Measurements from ENCODE around the gene TBC1D3B.
"Not testable (repeated sequence)": the region's sequence is repeated elsewhere in the genome, so short reads cannot be mapped to it uniquely, and the experiment has no call there.

TBC1D3B gene

GRCh38 chr17:36198831-36199465 is 22.5 kb upstream of the TBC1D3B start:
- FAIRE-seq = no peak

- no peak for FAIRE-seq
Measured at GRCh38 chr17:36197387-36197703, 20.9 kb upstream of the TBC1D3B start.

GRCh38 chr17:36196131-36196486 is 19.7 kb upstream of the TBC1D3B start:
- FAIRE-seq = no peak

DNA sequence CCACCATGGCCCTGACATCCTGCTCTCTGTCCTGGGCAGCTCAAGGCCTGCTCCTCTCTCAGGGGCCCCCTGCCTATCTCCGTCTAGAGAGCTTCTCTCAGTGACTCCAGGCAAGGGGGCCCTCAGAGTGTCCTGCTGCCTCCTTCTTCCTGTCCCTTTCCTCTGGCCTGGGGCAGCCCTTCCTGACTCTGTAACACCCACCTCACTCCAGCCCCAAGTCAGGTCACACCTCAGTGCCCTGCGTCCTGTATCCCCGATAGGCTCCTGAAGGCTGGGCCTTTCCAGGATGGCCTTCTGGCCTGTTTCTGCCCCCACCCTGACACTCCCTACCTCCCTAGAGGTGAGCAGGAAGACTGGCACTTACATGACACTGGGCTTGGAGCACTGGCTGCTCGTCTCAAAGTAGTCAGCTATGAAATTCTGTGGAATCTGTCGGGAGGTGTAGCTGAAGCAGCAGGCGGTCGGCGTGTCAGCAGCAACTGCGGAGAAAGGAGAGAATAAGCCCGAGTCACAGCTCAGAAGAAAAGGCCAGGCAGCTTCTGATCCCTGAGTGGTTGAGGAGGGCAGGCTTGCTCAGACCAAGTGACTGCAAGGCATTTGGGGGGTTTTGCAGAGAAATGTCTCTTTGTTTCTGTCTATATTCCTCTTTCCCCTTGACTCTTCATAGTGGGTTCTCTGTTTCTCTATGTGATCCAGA is 19.1 kb upstream of the TBC1D3B start:
- no peak for FAIRE-seq

DNA sequence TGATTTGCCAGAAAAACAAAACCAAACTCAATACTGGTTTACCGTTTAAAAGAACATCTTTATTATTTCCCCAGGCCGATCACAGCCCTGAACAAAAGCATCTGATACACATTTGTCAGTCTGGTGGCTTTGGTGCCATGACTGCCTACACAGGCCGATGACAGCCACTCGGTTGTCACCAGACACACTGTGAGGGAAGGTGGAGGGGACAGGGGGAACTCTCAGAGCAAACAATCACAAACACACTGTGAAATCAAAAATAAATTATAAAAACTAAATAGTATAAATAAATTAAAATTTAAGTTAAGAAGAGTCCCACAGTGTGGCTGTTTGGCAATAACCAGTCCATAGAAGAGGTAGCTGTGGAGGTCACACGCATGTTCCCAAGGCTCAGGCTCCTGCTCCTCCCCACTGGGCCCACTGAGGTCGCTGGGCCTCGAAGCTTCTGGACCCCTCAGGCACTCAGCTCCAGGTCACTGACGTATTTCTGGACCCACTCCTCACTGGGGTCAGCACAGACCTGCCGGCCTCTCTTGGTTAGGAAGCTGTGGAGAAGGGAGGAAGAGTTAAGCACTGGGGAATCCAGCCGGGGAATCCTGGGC is 18.5 kb upstream of the TBC1D3B start:
- FAIRE-seq = not testable (repeated sequence)

DNA sequence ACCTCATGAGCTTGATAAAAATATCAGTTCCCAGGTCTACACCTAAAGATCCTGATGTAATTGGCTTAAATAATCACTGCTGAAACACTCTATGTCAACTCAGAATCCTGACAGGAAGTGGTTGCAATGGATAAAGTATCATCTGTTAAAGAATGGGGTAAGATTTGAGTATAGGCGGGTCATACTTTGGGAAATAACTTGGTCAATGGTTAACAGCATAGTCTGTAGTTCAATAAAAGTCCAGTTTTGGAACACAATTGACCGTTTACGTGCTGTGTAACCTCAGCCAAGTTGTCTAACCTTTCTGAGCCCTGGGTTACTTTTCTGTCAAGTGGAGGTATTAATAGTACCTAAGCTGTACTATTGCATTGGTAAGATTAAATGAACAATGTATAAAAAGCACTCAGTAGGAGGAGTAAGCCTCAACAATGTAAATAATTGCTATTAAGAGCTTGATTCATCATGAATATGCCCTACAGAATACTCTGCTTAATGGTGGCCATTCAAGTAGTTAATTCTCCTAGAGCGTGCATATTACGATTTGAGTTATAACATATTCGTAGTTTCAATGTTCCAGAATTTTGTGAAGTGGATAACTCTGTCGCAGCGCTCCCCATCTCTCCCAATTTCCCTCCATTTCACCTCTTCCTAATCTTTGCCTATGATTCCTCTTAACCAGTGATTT is 17.9 kb upstream of the TBC1D3B start:
- FAIRE-seq = not testable (repeated sequence)

- FAIRE-seq = no peak
Measured at GRCh38 chr17:36193216-36193775, 16.9 kb upstream of the TBC1D3B start.

DNA sequence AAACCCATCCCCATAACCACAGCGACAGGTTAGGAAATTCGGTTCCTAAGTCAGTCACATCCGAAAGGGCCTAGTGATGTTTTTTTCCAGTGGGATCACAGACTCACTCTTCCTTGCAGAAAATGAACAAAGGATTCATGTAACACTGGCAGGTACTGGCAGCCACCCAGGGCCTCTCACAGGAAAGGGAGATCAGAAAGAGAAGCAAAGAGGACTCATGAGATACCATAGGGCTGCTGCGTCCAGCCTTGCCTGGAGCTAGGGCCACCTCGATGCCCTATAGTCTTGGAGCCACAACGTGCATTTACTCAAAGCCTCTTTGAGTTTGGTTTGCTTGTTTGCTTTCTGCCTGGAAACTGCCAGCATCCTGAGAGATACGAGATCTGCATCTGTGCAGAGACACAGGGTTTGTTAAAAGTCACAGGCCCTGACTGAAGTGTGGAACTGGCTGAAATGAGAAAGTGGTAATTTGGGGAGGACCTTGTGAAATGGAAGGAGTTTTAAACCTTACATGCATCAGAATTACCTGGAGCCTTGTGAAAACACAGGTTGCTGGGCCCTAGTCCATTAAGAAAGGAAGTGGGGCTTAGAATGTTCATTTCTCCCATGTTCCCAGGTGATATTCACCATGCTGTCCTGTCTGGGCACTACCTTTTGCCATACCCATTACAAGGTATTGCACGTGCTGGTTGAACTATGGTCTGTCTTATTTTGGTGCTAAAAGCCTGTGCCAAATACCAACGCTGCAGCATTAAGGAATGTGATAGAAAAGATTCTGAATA is 14.3 kb upstream of the TBC1D3B start:
- FAIRE-seq = not testable (repeated sequence)

- not testable (repeated sequence) for FAIRE-seq
Measured at GRCh38 chr17:36189993-36190392, 13.6 kb upstream of the TBC1D3B start.

GRCh38 chr17:36188891-36189306 is 12.5 kb upstream of the TBC1D3B start:
- FAIRE-seq = no peak

- FAIRE-seq = not testable (repeated sequence)
Measured at GRCh38 chr17:36187943-36188665, 11.7 kb upstream of the TBC1D3B start.

- not testable (repeated sequence) for FAIRE-seq
Measured at GRCh38 chr17:36186810-36187763, 10.7 kb upstream of the TBC1D3B start.

GRCh38 chr17:36185416-36185815 is 9.0 kb upstream of the TBC1D3B start:
- no peak for FAIRE-seq

DNA sequence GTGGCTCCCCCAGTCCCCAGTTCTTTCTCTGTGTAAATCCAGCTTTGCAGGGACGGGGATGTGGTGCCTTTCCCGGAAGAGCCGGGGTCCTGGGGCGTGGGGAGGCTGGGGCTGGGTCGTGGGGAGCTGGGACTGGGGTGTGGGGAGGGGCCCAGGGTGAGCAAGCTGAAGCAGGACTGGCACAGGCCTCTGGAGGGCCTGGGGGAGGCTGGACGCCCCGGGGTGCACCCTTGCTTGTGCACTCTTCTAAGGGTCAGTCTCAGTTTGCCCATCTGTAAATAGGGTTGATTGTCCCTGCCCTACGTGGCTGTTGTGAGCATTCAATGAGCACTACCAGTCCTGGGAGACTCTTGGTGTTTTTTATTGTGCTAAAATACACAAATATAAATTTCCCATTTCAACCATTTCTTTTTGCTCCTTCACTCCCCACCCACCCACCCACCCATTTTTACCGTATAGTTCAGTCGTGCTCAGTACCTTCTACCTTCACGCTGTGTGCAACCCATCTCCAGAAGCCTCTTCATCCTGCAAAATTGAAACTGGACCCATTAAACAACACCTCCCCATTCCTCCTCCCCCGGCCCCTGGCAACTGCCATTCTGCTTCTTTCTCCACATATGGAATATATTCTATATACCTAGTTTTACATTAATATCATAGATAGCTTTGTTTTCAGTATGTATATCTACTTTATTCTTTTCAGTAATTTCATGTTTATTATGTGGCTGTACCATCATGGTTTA is 7.8 kb upstream of the TBC1D3B start:
- no peak for FAIRE-seq

GRCh38 chr17:36183001-36183971 is 6.8 kb upstream of the TBC1D3B start:
- FAIRE-seq = no peak

GRCh38 chr17:36182176-36183000 is 6.0 kb upstream of the TBC1D3B start:
- no peak for FAIRE-seq

DNA sequence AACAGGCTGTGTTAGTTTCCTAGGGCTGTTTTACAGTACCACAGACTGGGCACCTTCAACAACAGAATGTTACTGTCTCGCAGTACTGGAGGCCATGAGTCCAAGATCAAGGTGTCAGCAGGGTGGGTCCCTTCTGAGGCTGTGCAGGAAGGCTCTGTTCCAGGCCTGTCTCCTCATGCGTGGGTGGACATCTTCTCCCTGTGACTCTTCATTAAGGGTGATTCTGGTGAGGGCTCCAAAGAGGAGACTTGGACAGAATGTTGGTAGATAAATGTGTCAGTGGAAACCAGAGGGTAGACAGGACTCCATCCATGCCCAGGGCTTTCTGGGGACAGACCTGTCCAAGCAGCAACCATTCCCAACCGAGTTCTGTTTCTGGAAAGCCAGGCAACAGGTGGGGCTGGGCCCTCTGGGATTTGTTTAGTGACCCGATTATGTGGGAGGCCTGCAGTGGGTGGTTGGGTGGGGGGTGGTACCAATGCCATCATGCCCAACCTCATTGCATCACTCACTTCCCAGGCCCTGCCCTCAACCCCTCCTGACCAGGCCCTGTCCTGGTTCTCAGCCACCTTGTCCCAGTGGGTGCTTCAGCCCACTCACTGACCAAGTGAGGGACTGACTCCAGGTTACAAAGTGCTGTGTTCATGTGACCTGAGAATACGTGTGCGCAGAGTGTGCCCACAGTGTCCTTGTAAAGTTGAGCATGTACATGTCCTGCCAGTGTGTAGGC is 5.2 kb upstream of the TBC1D3B start:
- not testable (repeated sequence) for FAIRE-seq

Data from TTC549 (cell line).